GM19395 (cell line): ENCODE data around the gene NSA2.
A peak's percentile ranks its signal among the peaks of the same experiment; 100 is the strongest.
"Not testable (repeated sequence)": the region's sequence is repeated elsewhere in the genome, so short reads cannot be mapped to it uniquely, and the experiment has no call there.

Experiments
- ATAC-seq: cut with Tn5 transposase; IDR thresholded peaks from one replicate; pipeline ENCODE4 v1.9.1; 2021; ENCODE audit warnings: mild to moderate bottlenecking, moderate library complexity; ENCODE audit not compliant: unreplicated experiment

The NSA2 gene

DNA sequence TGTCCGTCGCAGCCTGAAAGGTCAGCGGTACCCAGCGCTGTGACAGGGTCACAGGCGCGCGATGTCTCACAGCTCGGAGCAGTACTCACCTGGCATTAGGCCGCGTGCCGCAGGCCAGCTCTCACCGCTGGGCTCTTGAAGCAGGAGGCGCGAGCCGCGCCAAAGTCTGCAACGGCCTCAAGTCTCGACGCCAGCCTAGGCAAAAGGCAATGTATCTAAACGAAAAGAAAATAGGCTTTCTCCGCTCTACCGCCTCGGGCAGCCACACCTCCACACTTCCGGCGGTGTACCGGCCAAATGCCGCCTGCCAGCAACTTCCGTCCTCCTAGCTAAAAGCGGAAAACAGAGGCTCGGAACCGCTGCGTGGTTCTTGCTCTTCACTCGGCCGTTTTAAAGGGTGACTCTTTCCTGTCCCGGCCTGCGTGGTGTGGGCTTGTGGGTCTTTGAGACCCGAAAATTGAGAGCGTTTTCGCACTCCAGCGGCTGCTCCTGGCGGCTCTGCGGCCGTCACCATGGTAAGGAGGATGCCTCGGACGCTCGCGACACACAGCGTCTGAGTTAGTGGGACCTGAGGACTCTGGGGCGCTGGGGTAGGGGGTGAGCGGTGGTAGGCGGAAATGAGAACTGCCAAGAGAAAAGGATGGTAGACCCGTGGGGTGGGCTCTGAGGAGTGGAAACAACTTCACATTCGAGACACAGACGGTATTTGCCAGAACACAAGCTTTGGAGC lies at the start of gene NSA2, which contains the start of gene GFM2:
Gene NSA2, plus strand, starts transcription at position 401 of the 730 bp plus-strand sequence. Its CDS starts 112 bp downstream, at position 513.
Gene GFM2, minus strand, starts transcription at position 269 of the 730 bp plus-strand sequence. CDS start 3,375 bp downstream, outside the sequence.
- peak; percentile 87 for ATAC-seq

DNA sequence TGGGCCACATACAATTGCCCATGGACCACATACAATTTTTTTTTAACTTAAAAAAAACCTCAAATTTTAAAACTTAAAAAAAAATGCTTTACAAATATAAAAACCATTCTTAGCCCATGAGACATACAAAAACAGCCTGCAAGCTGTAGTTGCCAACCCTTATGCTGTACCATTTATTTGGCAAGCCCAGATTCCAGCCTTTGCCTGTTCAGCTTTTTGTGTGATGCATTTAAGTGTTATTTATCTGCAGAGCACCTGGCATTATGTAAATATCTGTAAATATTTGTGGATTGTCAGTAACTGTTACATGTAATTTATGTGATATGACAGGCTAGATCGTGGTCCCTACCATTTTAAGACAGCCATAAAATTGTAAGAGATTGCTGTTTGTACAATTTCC lies 49.5 kb upstream of the NSA2 start:
- ATAC-seq = no peak

DNA sequence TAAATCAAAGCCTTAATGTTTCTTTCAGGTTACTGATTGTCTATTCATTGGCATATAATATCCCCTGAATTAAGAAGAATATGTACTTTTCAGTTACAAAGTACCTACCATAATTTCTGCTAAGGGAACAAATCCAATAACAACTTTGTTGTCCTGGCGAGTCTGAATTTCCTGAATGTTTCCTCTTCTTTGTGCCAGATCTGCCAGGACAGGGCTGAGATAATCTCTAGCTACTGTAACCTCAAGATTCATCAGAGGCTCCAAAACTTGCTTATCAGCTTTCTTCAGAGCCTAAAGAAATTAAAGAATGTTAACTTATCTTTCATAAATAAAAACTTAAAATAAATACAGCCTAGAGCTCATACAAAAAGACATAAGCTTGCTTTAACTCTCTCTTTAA lies 44.8 kb upstream of the NSA2 start:
- no peak for ATAC-seq

DNA sequence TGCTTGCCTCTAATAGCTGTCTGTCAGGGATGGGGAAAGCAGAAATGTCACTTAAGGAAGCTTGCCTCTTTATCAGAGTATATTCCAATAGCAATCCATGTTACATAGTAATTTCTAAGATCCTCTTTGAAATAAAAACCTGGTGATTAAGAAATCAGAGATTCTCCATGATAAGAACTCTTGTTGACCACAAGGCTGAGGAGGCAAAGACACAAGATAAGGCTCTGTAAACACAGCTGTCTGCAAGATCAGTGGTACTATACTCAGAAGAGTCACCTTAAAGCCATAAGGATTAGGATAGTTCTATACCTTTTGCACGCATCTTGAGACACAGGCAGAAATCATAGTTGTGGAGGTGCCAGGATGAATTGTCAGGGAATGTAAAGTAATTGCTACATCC lies 41.7 kb upstream of the NSA2 start:
- ATAC-seq = no peak

DNA sequence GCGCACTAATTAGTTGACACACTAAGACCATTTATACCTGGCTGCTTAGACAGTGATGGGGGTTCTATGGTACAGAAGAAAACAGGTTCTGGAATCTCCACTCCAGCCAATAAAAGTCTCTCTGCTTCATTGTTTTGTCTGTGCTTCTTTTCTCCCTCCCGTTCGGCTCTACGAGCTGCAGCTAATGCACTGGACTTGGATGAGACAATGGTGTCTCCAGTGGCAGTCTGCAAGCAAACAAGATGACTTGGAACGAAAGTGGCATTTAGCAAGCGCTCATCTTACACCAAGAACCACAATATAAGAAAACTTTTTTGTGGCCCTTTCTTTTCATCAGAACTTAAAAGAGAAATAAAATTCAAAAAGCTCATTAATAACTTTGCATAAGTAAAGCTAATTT lies 30.3 kb upstream of the NSA2 start:
- ATAC-seq = no peak

DNA sequence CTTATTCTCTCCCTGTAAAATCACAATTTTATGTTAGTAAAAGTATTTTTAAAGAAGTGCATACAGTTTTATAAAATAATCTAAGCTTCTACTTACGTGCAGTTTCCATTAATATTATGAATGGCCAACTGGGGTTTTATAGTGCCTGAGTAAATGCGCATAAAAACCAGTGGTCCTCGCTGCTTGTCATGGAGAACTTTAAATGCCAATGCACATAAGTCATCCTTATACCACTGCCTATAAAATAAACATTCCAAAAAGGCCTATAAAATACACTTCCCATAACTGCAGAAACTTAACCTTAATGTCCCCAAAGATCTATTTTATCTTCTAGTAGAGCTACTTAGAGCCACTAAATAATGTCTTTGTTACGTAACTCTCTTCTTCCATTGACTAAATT lies 28.6 kb upstream of the NSA2 start:
- ATAC-seq = no peak

DNA sequence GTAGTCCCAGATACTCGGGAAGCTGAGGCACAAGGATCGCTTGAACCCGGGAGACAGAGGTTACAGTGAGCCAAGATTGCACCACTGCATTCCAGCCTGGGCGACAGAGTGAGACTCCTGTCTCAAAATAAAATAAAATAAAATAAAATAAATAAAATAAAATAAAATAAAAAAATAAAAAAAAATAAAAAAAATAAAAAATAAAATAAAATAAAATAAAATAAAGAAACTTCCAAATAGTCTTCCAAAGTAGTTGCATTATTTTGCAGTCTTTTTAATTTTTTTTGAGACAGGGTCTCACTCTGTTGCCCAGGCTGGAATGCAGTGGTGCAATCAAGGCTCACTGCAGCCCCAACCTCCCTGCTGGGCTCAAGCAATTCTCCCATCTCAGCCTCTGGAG lies 18.3 kb upstream of the NSA2 start:
- not testable (repeated sequence) for ATAC-seq

DNA sequence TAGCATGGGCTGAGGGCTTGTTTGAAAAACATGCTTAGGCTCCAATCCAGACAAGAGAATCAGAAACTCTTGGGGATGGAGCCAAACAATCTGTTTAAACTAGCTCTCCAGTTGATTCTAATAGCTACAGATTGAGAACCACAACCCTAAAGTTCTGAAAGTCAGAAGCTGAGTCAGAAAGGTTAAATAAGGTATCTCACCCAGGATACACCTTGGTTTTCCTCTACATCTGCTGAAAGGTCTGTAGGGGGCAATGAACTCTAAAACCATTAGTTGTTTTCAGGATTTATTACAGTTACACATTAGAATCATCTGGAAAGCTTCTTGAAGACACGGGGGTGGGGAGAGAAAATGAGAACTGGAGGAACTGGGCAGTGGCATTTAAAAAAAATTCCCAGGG lies 5.8 kb upstream of the NSA2 start:
- ATAC-seq = no peak

DNA sequence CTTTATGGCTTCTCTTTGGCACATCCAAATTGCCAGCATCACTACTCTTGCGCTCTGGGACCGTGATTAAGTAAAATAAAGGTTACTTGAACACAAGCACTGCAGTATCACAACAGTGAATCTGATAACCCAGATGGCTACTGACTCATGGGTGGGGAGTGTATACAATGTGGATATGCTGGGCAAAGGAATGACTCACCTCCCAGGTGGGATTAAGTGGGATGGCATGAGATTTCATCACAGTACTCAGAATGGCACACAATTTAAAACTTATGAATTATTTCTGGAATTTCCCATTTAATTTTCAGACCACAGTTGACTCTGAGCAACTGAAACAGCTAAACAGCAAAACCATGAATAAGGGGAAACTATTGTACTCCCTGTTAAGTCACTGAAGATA lies 4.5 kb upstream of the NSA2 start:
- no peak for ATAC-seq

DNA sequence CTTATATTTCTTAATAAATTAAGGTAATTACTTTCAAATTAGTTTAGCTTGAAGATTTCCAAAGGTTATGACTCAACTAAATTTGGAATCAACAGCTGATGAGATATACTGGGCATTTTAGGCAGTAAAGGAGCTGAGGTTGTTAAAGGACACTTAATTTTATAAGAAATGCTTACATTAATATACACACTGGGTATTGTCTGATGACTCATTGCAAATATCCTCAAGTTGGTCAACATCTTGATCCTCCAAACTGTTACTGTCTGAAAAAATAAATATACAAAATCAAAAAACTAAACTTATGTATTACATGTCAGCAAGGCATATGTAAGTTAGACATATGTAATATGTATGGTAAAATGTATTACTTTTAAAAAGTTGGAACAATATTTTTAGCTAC lies 3.5 kb upstream of the NSA2 start:
- no peak for ATAC-seq

DNA sequence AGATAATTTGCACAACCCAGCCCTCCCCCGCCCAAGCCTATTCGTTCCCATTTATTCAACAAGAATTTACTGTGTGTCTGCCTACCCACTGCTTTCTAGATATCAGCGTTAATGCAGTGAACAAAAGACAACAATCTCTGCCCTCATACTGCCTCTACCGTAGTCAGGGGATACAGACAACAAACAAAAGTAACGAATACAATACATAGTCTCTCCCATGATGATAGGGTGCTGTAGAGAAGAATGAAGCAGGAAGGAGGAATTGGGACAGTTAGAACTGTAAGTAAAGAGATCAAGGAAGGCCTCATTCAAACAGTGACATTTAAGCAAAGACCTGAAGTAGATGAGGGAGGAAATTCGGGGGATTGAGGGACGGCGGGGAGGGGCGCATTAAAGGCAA lies 1.8 kb upstream of the NSA2 start:
- no peak for ATAC-seq

DNA sequence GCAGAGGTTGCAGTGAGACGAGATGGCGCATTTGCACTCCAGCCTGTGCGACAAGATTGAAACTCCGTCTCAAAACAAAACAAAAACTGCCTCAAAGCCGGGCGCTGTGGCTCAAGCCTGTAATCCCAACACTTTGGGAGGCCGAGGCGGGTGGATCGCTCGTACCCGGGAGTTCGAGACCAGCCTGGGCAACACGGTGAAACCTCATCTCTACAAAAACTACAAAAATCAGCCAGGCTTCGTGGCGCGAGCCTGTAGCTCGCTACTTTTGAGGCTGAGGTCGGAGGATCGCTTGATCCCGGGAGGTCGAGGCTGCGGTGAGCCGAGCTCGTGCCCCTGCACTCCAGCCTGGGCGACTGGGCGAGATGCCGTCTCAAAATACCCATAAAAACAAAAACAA lies 1.1 kb upstream of the NSA2 start:
- no peak for ATAC-seq

DNA sequence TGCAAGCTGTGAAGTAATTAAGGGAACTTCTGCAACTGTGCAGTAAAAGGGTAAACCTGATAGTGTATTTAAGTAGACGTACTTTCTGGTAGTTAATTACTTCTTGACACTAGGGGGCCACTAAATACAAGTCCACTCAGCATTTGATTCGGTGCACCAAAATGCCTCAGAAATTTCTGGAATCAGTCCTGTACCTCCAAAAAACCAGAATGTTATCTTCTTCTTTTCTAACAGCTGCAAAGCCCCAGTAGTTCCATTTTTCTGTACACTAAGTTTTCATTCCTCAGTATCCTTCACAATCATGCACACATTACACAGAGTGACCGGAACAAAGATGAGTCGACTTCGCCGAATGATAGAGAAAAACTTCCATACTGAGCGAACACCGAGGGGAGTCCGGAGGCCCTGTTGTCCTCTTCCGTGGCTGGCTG lies 616 bp upstream of the NSA2 start:
- ATAC-seq = peak; percentile 42

DNA sequence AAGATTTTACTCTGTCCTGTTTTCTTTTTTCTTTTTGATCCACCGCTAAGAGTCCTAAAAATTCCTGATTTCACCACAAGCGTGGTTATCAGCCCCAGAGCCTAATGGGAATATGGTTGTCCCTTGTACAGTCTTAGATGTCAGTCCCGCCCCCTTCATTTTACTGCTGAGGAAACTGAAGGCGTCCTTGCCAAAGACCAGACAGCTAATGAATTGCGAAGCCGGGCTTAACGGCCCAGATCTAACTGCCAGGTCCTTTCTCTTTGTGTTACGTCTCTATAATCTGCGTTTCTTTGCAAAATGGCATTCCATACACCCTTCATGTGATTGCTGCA lies 497 bp downstream of the NSA2 start:
- peak; percentile 28 for ATAC-seq

DNA sequence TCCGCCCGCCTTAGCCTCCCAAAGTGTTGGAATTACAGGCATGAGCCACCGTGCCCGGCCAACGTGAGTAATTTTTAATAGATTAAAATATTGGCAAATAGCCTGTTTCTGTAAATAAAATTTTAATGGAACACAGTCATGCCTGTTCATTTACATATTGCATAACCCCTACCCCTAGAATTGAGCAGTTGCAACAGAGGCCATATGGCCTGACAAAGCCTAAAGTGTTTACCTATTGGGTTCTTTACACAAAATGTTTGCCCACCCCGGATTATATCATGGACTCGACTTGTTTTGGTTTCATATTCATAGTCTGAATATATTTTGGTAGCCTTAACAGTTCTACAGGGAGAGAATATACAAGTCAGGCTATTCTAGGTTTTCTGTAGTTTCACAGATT lies 5.3 kb downstream of the NSA2 start:
- ATAC-seq = no peak

DNA sequence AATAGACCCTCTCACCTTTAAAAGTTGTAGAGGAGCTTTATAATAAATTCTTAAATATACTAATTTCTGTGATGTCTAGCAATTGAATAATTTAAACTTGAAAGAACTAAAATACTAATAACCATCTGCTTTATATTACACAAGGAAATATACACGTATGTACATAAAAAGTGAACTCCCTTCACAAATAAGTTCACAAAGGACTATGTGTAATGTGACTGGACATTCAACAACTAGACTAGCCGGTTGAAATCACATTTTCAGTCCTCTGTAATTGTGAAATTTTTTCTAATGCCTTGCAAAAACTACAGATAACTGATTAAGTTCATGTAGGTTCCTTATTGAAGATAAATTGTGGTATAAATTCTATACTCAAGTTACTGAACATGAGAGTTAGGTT lies 11.6 kb downstream of the NSA2 start:
- ATAC-seq = no peak

DNA sequence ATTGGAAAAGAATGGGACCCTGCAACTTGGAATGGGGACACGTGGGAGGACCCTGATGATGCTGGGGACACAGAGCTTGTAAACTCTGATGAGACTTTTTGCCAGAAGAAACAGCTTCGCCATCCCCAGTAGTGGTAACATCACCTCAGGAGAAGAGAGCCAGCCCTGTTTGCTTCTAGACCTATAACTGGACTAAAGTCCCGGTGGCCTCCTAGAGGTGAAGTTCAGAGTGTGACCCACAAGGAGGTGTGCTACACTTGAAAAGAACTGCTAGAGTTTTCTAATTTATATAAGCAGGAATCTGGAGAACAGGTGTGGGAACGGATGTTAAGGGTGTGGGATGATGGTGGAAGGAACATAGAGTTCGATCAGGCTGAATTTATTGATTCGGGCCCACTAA lies 19.8 kb downstream of the NSA2 start:
- no peak for ATAC-seq

DNA sequence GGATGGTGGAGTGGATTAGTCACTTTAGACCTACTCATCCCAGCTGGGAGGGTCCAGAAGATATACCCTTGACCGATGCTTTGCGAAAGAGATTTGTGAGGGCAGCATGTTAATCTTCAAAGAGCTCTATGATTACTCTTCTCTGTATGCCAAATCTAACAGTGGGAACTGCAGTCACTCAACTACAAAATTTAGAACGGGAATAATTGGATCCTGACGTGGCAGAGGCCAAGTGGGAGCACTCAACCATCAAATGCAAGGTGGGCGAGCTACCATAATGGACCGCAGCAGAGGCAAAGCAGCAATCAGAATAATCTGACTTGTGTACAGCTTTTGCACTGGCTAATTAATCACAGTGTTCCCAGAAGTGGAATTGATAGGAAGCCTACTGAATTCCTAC lies 20.4 kb downstream of the NSA2 start:
- no peak for ATAC-seq

DNA sequence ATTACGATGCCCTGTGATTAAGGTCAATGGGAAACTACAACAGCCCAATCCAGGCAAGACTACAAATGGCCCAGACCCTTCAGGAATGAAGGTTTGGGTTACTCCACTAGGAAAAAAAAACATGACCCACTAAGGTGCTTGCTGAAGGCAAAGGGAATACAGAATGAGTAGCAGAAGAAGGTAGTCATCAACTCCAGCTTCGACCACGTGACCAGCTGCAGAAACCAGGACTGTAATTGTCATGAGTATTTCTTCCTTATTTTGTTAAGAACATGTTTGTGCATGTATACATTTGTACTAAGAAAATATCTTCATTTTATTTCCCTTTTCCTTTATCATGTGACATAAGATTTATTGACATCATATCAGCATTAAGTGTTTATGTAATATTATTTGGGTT lies 24.6 kb downstream of the NSA2 start:
- not testable (repeated sequence) for ATAC-seq

DNA sequence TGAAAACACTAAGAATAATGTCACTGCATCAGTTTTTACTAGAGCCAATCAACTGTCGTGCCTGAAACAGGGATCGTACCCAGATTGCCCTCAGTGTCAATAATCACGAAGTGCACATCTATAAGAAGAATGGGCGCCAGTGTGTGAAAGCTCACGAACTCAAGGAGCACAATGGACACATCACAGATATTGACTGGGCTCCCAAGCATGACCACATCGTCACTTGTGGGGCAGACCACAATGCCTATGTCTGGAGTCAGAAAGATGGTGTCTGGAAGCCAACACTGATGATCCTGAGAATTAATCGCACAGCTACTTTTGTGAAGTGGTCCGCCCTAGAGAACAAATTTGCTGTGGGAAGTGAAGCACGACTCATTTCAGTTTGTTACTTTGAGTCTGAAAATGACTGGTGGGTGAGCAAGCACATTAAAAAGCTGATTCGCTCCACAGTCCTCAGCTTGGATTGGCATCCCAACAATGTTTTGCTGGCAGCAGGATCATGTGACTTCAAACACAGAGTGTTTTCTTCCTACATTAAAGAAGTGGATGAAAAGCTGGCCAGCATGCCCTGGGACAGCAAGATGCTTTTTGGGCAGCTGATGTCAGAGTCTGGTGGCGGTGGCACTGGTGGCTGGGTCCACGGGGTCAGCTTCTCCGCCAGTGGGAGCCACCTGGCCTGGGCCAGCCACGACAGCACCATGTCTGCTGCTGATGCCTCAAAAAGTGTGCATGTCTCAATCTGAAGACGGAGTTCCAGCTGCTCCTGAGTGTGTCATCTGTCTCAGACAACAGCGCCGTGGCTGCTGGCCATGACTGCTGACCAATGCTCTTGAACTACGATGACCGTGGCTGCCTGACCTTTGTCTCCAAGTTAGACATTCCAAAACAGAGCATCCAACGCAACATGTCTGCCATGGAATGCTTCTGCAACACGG lies 32.2 kb downstream of the NSA2 start:
- no peak for ATAC-seq

DNA sequence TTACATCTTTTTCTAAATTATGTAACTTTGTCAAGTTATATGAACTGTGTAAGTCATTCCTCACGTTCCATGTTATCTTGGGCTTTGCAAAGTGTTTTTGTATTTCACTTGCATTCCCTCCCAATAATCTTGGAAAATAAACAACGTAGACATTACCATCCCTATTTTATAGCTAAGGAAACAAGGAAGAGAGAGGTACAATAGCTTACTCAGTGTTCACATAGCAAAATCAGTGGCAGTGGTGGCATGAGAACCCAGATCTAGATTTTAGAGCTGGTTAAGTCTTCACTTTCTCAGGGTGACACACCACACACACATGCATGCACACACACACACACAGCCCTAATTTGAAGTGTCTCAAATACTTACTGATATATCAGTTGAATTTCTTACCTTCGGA lies 34.1 kb downstream of the NSA2 start:
- ATAC-seq = no peak

DNA sequence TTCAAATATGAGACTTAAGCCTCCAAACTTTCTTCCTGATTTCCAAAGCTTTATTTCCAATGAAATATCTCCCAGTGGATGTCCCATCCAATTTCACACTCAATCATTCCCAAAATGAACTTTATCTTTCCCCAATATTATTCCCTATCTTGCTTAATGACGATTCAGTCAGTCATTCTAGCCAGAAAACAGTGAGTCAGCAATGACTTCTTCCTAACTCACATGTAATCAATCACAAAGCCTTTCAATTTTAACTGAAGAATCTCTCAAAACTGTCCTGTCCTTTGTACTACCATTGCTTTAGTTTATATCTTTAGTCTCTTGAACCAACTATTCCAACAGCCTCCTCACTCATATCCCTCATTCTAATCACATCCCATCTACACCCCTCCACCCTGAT lies 34.9 kb downstream of the NSA2 start:
- ATAC-seq = no peak
